HCT116 (cell line): ENCODE measurements around the gene TIMM44. TPM values are rescaled to one million over a fixed set of nuclear protein-coding genes. Genes with fewer than 3 reads are reported as not detected.
A peak's percentile ranks its signal among the peaks of the same experiment; 100 is the strongest.

Source experiments
- ATAC-seq: fragments of 200-7000 bp; cut with Tn5 transposase; 2 replicates; pipeline ENCODE4 v1.9.1; 2020; ENCODE audit warnings: mild to moderate bottlenecking, moderate library complexity
- BruUV-seq: library from RNA; stranded (reverse); fragments of 400-500 nt; replicated peaks from 2 replicates; lab custom pipeline; 2021; lab: Mats Ljungman, UMichigan
- CTCF ChIA-PET: fragments of 300-600 bp; sonication (Branson Sonifier 250); formaldehyde crosslinking; loops from one replicate; lab custom pipeline; 2021; ENCODE audit warnings: antibody characterized with exemption; lab: Charles Lee
- POLR2A ChIA-PET: fragments of 300-600, 350-600 bp; sonication (Branson Sonifier 250); formaldehyde crosslinking; loops from one replicate; lab custom pipeline; 2021; ENCODE audit warnings: antibody characterized with exemption; lab: Charles Lee
- RAD21 ChIA-PET, 2 experiments: fragments of 300-600 bp; sonication (Branson Sonifier 250); formaldehyde crosslinking; loops; one replicate each; lab custom pipeline; 2023; ENCODE audit warnings: low total read pairs in 2 of 2; ENCODE audit not compliant: uncharacterized antibody in 2 of 2, unreplicated experiment in 2 of 2, low non-redundant PET in 1 of 2; lab: Charles Lee
- DNase-seq: peaks from one replicate; pipeline ENCODE4 v3.0.0-alpha.2; 2010; ENCODE audit warnings: low read depth, low spot score
- H2AFZ ChIP-seq: fragments of 200-600 bp; shearing (Covaris generic), sonication (generic); 2 replicates; pipeline ENCODE4 v1.6.1; 2017; ENCODE audit warnings: low read depth, mixed run types, mixed read lengths, antibody characterized with exemption, low read length; ENCODE audit not compliant: poor library complexity, severe bottlenecking
- H3K27ac ChIP-seq: 2 replicates; pipeline ENCODE4 v1.5.1; 2012; ENCODE audit warnings: low read depth, low read length
- H3K27me3 ChIP-seq: fragments of 200-600 bp; sonication (generic); 2 replicates; pipeline ENCODE4 v1.6.1; 2016; ENCODE audit warnings: mixed run types, low read length, mixed read lengths; ENCODE audit not compliant: insufficient read depth
- H3K36me3 ChIP-seq, 2 experiments: fragments of 200-500 bp in 1 of 2; fragments of 200-600 bp in 1 of 2; sonication (Bioruptor generic) in 1 of 2; sonication (generic) in 1 of 2; 2 replicates each; pipeline versions ENCODE4 v1.5.1 to v1.6.1; 2014 to 2016; ENCODE audit warnings: low read length in 2 of 2, inconsistent platforms in 1 of 2, mixed read lengths in 1 of 2, mixed run types in 1 of 2; ENCODE audit not compliant: insufficient read depth in 2 of 2, control insufficient read depth in 1 of 2
- H3K4me1 ChIP-seq, 2 experiments: fragments of 200-600 bp in 1 of 2; sonication (generic) in 1 of 2; 2 replicates each; pipeline versions ENCODE4 v1.5.1 to v1.6.1; 2012 to 2017; ENCODE audit warnings: low read length in 2 of 2, inconsistent platforms in 1 of 2, mild to moderate bottlenecking in 1 of 2, mixed read lengths in 1 of 2, mixed run types in 1 of 2, moderate library complexity in 1 of 2; ENCODE audit not compliant: insufficient read depth in 2 of 2, control insufficient read depth in 1 of 2
- H3K4me2 ChIP-seq: fragments of 200-600 bp; sonication (generic); 2 replicates; pipeline ENCODE4 v1.6.1; 2017; ENCODE audit warnings: mixed run types, low read length, mixed read lengths
- H3K4me3 ChIP-seq, 2 experiments: fragments of 200-600 bp in 1 of 2; sonication (generic) in 1 of 2; replicated peaks in 1 of 2; 2 replicates each; pipeline ENCODE4 v1.5.1; 2011 to 2016; ENCODE audit warnings: low read length in 2 of 2, control low read depth in 1 of 2, low read depth in 1 of 2, mild to moderate bottlenecking in 1 of 2, mixed read lengths in 1 of 2, mixed run types in 1 of 2
- H3K79me2 ChIP-seq: fragments of 200-600 bp; sonication (generic); 2 replicates; pipeline ENCODE4 v1.6.1; 2017; ENCODE audit warnings: mild to moderate bottlenecking, mixed run types, low read length, moderate library complexity, mixed read lengths; ENCODE audit not compliant: insufficient read depth
- H3K9ac ChIP-seq: fragments of 200-600 bp; sonication (generic); 2 replicates; pipeline ENCODE4 v1.6.1; 2016; ENCODE audit warnings: low read length, mixed read lengths
- H3K9me2 ChIP-seq: fragments of 200-600 bp; sonication (generic), shearing (Covaris generic); 2 replicates; pipeline ENCODE4 v1.6.1; 2017; ENCODE audit warnings: mixed run types, mild to moderate bottlenecking, moderate library complexity; ENCODE audit not compliant: insufficient read depth
- H3K9me3 ChIP-seq, 2 experiments: fragments of 200-500 bp in 1 of 2; fragments of 200-600 bp in 1 of 2; sonication (Bioruptor generic) in 1 of 2; sonication (generic) in 1 of 2; 2 replicates each; pipeline ENCODE4 v1.6.1; 2014 to 2017; ENCODE audit warnings: low read length in 2 of 2, mixed read lengths in 2 of 2, inconsistent platforms in 1 of 2, low read depth in 1 of 2, mild to moderate bottlenecking in 1 of 2, mixed run types in 1 of 2, moderate library complexity in 1 of 2; ENCODE audit not compliant: control insufficient read depth in 1 of 2, insufficient read depth in 1 of 2
- H4K20me1 ChIP-seq: fragments of 200-600 bp; sonication (generic), shearing (Covaris generic); 2 replicates; pipeline ENCODE4 v1.6.1; 2017; ENCODE audit warnings: mixed run types, mild to moderate bottlenecking, moderate library complexity; ENCODE audit not compliant: insufficient read depth
- CBX3 ChIP-seq: IDR thresholded peaks from 2 replicates; pipeline ENCODE4 v1.6.1; 2012; ENCODE audit warnings: low read depth
- EGR1 ChIP-seq: IDR thresholded peaks from 2 replicates; pipeline ENCODE4 v1.6.1; 2012; ENCODE audit warnings: low read depth
- ELF1 ChIP-seq: IDR thresholded peaks from 2 replicates; pipeline ENCODE4 v1.6.1; 2012; ENCODE audit warnings: low read depth, borderline replicate concordance
- EZH2 ChIP-seq: fragments of 200-600 bp; sonication (generic); IDR thresholded peaks from 2 replicates; pipeline ENCODE4 v1.6.1; 2017; ENCODE audit warnings: antibody characterized with exemption, mixed run types
- EZH2phosphoT487 ChIP-seq: fragments of 200-600 bp; IDR thresholded peaks from 2 replicates; pipeline ENCODE4 v1.6.1; 2018; ENCODE audit warnings: antibody characterized with exemption, borderline replicate concordance
- FOSL1 ChIP-seq: IDR thresholded peaks from 2 replicates; pipeline ENCODE4 v1.6.1; 2012; ENCODE audit warnings: low read depth
- JUND ChIP-seq: IDR thresholded peaks from 2 replicates; pipeline ENCODE4 v1.6.1; 2012
- POLR2A ChIP-seq: IDR thresholded peaks from 2 replicates; pipeline ENCODE4 v1.7.0; 2011; ENCODE audit warnings: borderline replicate concordance; ENCODE audit not compliant: insufficient read depth, insufficient read length; ENCODE audit errors: extremely low read depth
- POLR2AphosphoS5 ChIP-seq: IDR thresholded peaks from 2 replicates; pipeline ENCODE4 v1.6.1; 2011; ENCODE audit warnings: mild to moderate bottlenecking, low read depth, low read length, moderate library complexity
- SIN3A ChIP-seq: IDR thresholded peaks from 2 replicates; pipeline ENCODE4 v1.6.1; 2012; ENCODE audit warnings: low read depth
- SP1 ChIP-seq: IDR thresholded peaks from 2 replicates; pipeline ENCODE4 v1.6.1; 2012; ENCODE audit warnings: low read depth
- SRF ChIP-seq: IDR thresholded peaks from 2 replicates; pipeline ENCODE4 v1.6.1; 2012; ENCODE audit warnings: low read depth
- TCF7L2 ChIP-seq: IDR thresholded peaks from 2 replicates; pipeline ENCODE4 v1.7.0; 2011; ENCODE audit warnings: borderline replicate concordance, inconsistent platforms; ENCODE audit not compliant: insufficient read depth, insufficient read length; ENCODE audit errors: extremely low read depth
- YY1 ChIP-seq: IDR thresholded peaks from 2 replicates; pipeline ENCODE4 v1.6.1; 2011; ENCODE audit warnings: low read length, low read depth, moderate library complexity, mild to moderate bottlenecking; ENCODE audit not compliant: insufficient replicate concordance; ENCODE audit errors: extremely low read depth
- ZNF274 ChIP-seq: fragments of 200-500 bp; sonication (Bioruptor generic); IDR thresholded peaks from 2 replicates; pipeline ENCODE4 v1.6.1; 2014; ENCODE audit warnings: mild to moderate bottlenecking, low read depth, low read length, inconsistent platforms
- intact Hi-C: fragments of 100-400 bp; cut with micrococcal nuclease; formaldehyde crosslinking; loops from 2 replicates; pipeline ENCODE4 v1.10.0; 2022
- total RNA-seq: library from RNA; stranded (reverse); gene quantifications from one replicate; pipeline ENCODE4 v1.2.1, GENCODE V29; 2021; ENCODE audit not compliant: unreplicated experiment
- TF ChIP-seq, protein P1 (sequence below), 3 experiments: fragments of 200-600 bp in 1 of 3; sonication (generic) in 1 of 3; IDR thresholded peaks in 2 of 3; conservative IDR thresholded peaks in 1 of 3; 2 replicates each; pipeline ENCODE4 v1.5.1; 2012 to 2017; ENCODE audit warnings: low read depth in 2 of 3, low read length in 2 of 3, antibody characterized with exemption in 1 of 3, borderline replicate concordance in 1 of 3, control low read depth in 1 of 3, mild to moderate bottlenecking in 1 of 3, mixed read lengths in 1 of 3, mixed run types in 1 of 3, moderate library complexity in 1 of 3; ENCODE audit not compliant: insufficient read depth in 1 of 3
- TF ChIP-seq, protein P2 (sequence below): IDR thresholded peaks from 2 replicates; pipeline ENCODE4 v1.6.1; 2012
- TF ChIP-seq, protein P3 (sequence below): IDR thresholded peaks from 2 replicates; pipeline ENCODE4 v1.6.1; 2012; ENCODE audit warnings: low read depth

The TIMM44 gene
- total RNA-seq, 1 experiment from 2014 or later, result 136 TPM

DNA sequence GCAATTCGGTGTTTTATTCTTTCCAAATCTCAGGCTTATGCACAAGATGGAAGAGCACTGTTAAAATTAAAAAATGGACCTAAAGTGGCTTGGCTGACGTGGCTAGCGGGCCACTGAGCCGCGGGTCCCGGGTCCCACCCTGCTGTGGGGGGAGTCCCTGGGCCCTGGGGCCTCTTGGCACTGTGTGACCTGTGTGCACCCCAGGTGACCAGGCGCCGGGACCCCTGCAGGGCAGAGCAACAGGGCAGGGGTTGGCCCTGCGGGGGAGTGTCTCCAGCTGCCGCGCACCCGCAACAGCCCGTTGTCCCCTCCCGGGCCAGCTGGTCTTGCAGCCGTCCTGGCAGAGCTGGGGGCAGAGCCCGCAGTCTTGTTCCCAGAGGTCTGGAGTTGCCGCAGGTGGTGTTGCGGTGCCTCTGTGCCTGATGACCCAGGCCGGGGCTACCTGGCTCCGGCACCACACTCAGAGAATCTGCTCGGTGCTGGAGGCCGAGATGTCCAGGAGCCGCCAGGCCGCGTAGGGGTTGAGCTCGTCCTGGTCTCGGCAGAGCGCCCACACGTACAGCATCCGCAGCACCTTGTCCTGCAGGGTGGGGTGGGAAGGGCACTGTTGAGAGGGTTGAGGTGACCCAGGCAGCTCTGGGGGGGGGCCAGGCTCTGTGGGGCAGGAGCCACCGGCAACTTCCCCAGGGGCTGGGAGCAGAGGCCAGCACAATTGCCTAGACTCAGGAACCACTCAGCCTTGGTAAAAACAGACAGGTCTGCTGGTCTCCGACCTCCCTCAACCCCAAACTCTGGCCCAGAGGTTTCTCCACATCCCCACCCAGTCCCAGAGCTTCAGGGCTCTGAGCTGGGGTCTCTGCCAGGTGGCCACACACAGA lies 16.5 kb downstream of the TIMM44 start:
- POLR2A ChIA-PET, result interaction anchor here (1.3 kb wide), 1 partner anchor 17 kb away, joined by 4 read pairs; the partner anchor contains the start of gene TIMM44
- DNase-seq (no peak), ATAC-seq (no peak)
- intact Hi-C loops, result no loop called here
- Histone ChIP-seq H3K9me3 (no peaks in the 10 kb centered on the region), H2AFZ (no peak overlapping the region), H4K20me1 (no peaks in the 10 kb centered on the region), H3K4me3 (no peak overlapping the region), H3K9me2 (no peaks in the 10 kb centered on the region), H3K9ac (peak overlapping the region; percentile 46; the same call in 1 of the 2 replicates), H3K79me2 (no peaks in the 10 kb centered on the region), H3K27me3 (no peaks in the 10 kb centered on the region), H3K4me1 (peaks cover 22 to 52% of the 10 kb centered on the region in 2 experiments), H3K27ac (peak overlapping the region; percentile 49; the same call in 1 of the 2 replicates), H3K36me3 (peaks cover 8 to 17% of the 10 kb centered on the region in 2 experiments), H3K4me2 (peak overlapping the region; percentile 90)
- CTCF ChIA-PET, result interaction anchor here (0.7 kb wide), 1 partner anchor 57 kb away, joined by 3 read pairs; no protein-coding TSS in a partner anchor
- TF ChIP-seq TCF7L2 (no peak), CBX3 (no peak), ZNF274 (no peak), POLR2A (no peak), ELF1 (no peak), FOSL1 (no peak), EGR1 (no peak), JUND (no peak), SIN3A (no peak), EZH2phosphoT487 (no peak), EZH2 (no peak), POLR2AphosphoS5 (no peak), SRF (no peak), YY1 (no peak), SP1 (no peak)
- TF ChIP-seq, protein P1, sequence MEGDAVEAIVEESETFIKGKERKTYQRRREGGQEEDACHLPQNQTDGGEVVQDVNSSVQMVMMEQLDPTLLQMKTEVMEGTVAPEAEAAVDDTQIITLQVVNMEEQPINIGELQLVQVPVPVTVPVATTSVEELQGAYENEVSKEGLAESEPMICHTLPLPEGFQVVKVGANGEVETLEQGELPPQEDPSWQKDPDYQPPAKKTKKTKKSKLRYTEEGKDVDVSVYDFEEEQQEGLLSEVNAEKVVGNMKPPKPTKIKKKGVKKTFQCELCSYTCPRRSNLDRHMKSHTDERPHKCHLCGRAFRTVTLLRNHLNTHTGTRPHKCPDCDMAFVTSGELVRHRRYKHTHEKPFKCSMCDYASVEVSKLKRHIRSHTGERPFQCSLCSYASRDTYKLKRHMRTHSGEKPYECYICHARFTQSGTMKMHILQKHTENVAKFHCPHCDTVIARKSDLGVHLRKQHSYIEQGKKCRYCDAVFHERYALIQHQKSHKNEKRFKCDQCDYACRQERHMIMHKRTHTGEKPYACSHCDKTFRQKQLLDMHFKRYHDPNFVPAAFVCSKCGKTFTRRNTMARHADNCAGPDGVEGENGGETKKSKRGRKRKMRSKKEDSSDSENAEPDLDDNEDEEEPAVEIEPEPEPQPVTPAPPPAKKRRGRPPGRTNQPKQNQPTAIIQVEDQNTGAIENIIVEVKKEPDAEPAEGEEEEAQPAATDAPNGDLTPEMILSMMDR (IDR thresholded peaks at IDR 0.05 in 2 of 3, conservative IDR thresholded peaks at IDR 0.05 in 1 of 3; ENCODE audit: borderline replicate concordance in 1 of 3, insufficient read depth in 1 of 3, low read depth in 2 of 3, low read length in 2 of 3), result no peak
- TF ChIP-seq, protein P2, sequence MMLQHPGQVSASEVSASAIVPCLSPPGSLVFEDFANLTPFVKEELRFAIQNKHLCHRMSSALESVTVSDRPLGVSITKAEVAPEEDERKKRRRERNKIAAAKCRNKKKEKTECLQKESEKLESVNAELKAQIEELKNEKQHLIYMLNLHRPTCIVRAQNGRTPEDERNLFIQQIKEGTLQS, result no peak
- TF ChIP-seq, protein P3, sequence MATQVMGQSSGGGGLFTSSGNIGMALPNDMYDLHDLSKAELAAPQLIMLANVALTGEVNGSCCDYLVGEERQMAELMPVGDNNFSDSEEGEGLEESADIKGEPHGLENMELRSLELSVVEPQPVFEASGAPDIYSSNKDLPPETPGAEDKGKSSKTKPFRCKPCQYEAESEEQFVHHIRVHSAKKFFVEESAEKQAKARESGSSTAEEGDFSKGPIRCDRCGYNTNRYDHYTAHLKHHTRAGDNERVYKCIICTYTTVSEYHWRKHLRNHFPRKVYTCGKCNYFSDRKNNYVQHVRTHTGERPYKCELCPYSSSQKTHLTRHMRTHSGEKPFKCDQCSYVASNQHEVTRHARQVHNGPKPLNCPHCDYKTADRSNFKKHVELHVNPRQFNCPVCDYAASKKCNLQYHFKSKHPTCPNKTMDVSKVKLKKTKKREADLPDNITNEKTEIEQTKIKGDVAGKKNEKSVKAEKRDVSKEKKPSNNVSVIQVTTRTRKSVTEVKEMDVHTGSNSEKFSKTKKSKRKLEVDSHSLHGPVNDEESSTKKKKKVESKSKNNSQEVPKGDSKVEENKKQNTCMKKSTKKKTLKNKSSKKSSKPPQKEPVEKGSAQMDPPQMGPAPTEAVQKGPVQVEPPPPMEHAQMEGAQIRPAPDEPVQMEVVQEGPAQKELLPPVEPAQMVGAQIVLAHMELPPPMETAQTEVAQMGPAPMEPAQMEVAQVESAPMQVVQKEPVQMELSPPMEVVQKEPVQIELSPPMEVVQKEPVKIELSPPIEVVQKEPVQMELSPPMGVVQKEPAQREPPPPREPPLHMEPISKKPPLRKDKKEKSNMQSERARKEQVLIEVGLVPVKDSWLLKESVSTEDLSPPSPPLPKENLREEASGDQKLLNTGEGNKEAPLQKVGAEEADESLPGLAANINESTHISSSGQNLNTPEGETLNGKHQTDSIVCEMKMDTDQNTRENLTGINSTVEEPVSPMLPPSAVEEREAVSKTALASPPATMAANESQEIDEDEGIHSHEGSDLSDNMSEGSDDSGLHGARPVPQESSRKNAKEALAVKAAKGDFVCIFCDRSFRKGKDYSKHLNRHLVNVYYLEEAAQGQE, result no peak
- BruUV-seq, result no TSS peak
- RAD21 ChIA-PET, result no interaction called here
